DMS153 treated with DMSO at 0.1 percent for 48 hours (cell line): ENCODE measurements around the gene SAMD4A.

Source experiments
- DNase-seq: peaks from one replicate; lab custom pipeline; 2025; ENCODE audit not compliant: unreplicated experiment; lab: John Stamatoyannopoulos, UW

The SAMD4A gene

GRCh38 chr14:54652188-54652587, 85.3 kb downstream of the SAMD4A start:
- DNase-seq: no peak

GRCh38 chr14:54652605-54653052, 85.7 kb downstream of the SAMD4A start:
- no peak for DNase-seq

- no peak for DNase-seq
Observed at GRCh38 chr14:54653712-54654469, 87.0 kb downstream of the SAMD4A start.

GRCh38 chr14:54654605-54655004, 87.7 kb downstream of the SAMD4A start:
- DNase-seq: no peak

- DNase-seq: no peak
Observed at GRCh38 chr14:54658836-54659235, 91.9 kb downstream of the SAMD4A start.

GRCh38 chr14:54659365-54659764, 92.4 kb downstream of the SAMD4A start:
- no peak for DNase-seq

GRCh38 chr14:54660604-54661111, 93.7 kb downstream of the SAMD4A start:
- no peak for DNase-seq

GRCh38 chr14:54662491-54663133, 95.7 kb downstream of the SAMD4A start:
- no peak for DNase-seq

GRCh38 chr14:54664961-54665360, 98.0 kb downstream of the SAMD4A start:
- DNase-seq: no peak

GRCh38 chr14:54665946-54666345, 99.0 kb downstream of the SAMD4A start:
- no peak for DNase-seq

- DNase-seq: no peak
Observed at GRCh38 chr14:54667026-54667744, 100.3 kb downstream of the SAMD4A start.

- DNase-seq: no peak
Observed at GRCh38 chr14:54667764-54668163, 100.8 kb downstream of the SAMD4A start.

- DNase-seq: no peak
Observed at GRCh38 chr14:54669721-54670561, 103.0 kb downstream of the SAMD4A start.

- DNase-seq: no peak
Observed at GRCh38 chr14:54671537-54671936, 104.6 kb downstream of the SAMD4A start.

GRCh38 chr14:54672181-54672580, 105.3 kb downstream of the SAMD4A start:
- DNase-seq: no peak

- no peak for DNase-seq
Observed at GRCh38 chr14:54672688-54673087, 105.8 kb downstream of the SAMD4A start.

GRCh38 chr14:54673193-54674045, 106.5 kb downstream of the SAMD4A start:
- DNase-seq: no peak

- no peak for DNase-seq
Observed at GRCh38 chr14:54674046-54674741, 107.3 kb downstream of the SAMD4A start.
